ENCODE results near the gene GLRA3. TPM values are rescaled to one million over a fixed set of nuclear protein-coding genes. Genes with fewer than 3 reads are reported as not detected.

Gene GLRA3
- total and polyA plus RNA-seq, 2 donors (not counting 3 experiments of a cell fraction or from before 2014, with no cell fraction given), result not detected

DNA sequence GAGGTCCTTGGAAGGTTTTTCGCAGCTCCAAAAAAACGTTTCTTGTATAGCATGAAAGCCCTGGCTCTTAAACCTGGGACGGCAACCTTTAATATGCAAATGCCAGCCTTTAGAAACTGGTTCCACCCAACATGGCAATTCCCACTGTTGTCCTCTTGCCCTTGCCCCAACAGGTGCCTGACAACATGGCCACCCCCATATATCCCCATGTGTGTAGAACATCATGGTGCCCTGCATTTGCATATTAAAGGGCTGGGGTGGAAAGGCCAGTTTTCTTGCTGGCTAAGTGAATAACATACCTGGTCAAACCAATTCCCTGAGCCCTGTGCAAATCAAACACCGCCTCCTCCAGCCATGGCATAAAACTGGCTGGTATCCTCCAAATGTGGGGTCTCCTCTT lies 26.0 kb upstream of the GLRA3 start:
- Histone ChIP-seq H3K4me1 (ENCODE audit: control insufficient read depth, extremely low read depth, insufficient read depth, low read length) (no peaks in the 10 kb centered on the region), H2AFZ (ENCODE audit: low read depth, low read length) (no peak overlapping the region), H3K9ac (replicated peaks; ENCODE audit: extremely low read depth, insufficient read depth, low read length) (no peak overlapping the region), H3K9me1 (replicated peaks; ENCODE audit: control insufficient read depth, extremely low read depth, insufficient read depth, low read length) (no peaks in the 10 kb centered on the region), H3K36me3 (ENCODE audit: control insufficient read depth in 2 of 2, extremely low read depth in 1 of 2, insufficient read depth in 2 of 2, low read length in 2 of 2) (no peaks in the 10 kb centered on the region), H4K20me1 (replicated peaks; ENCODE audit: control insufficient read depth, extremely low read depth, insufficient read depth, low read length) (no peaks in the 10 kb centered on the region), H3K4me3 (replicated peaks in 1 of 3; ENCODE audit: insufficient read depth in 1 of 3, low read depth in 1 of 3, low read length in 3 of 3) (no peak overlapping the region), H3K79me2 (ENCODE audit: control insufficient read depth, insufficient read depth, low read length) (no peaks in the 10 kb centered on the region), H3K4me2 (ENCODE audit: insufficient read depth, low read length) (no peak overlapping the region), H3K27ac (ENCODE audit: insufficient read depth, low read depth, low read length) (no peak overlapping the region), H3K9me3 (replicated peaks; ENCODE audit: control insufficient read depth, insufficient read depth, low read length) (no peaks in the 10 kb centered on the region), H3K27me3 (ENCODE audit: control insufficient read depth in 2 of 2, insufficient read depth in 2 of 2, low read length in 2 of 2) (no peaks in the 10 kb centered on the region)
- TF ChIP-seq MYC (IDR thresholded peaks at IDR 0.05; ENCODE audit: low read depth, low read length) (no peak), JUN (IDR thresholded peaks at IDR 0.05; ENCODE audit: borderline replicate concordance, insufficient read depth, insufficient read length, low read depth) (no peak), POLR2AphosphoS5 (IDR thresholded peaks at IDR 0.05; ENCODE audit: insufficient read depth, low read depth, low read length) (no peak), GATA2 (IDR thresholded peaks at IDR 0.05; ENCODE audit: insufficient read depth, insufficient read length, low read depth, low read length) (no peak), POLR2A (IDR thresholded peaks at IDR 0.05; ENCODE audit: low read depth, low read length) (no peak), EZH2 (IDR thresholded peaks at IDR 0.05; ENCODE audit: borderline replicate concordance, low read depth, low read length, severe bottlenecking) (no peak), FOS (IDR thresholded peaks at IDR 0.05; ENCODE audit: borderline replicate concordance, insufficient read depth, low read length) (no peak)
- TF ChIP-seq, protein P1, sequence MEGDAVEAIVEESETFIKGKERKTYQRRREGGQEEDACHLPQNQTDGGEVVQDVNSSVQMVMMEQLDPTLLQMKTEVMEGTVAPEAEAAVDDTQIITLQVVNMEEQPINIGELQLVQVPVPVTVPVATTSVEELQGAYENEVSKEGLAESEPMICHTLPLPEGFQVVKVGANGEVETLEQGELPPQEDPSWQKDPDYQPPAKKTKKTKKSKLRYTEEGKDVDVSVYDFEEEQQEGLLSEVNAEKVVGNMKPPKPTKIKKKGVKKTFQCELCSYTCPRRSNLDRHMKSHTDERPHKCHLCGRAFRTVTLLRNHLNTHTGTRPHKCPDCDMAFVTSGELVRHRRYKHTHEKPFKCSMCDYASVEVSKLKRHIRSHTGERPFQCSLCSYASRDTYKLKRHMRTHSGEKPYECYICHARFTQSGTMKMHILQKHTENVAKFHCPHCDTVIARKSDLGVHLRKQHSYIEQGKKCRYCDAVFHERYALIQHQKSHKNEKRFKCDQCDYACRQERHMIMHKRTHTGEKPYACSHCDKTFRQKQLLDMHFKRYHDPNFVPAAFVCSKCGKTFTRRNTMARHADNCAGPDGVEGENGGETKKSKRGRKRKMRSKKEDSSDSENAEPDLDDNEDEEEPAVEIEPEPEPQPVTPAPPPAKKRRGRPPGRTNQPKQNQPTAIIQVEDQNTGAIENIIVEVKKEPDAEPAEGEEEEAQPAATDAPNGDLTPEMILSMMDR (IDR thresholded peaks at IDR 0.05; ENCODE audit: extremely low read depth in 1 of 2, insufficient read depth in 1 of 2, low read depth in 1 of 2, low read length in 2 of 2), result no peak
- TF ChIP-seq, protein P2, sequence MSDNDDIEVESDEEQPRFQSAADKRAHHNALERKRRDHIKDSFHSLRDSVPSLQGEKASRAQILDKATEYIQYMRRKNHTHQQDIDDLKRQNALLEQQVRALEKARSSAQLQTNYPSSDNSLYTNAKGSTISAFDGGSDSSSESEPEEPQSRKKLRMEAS (IDR thresholded peaks at IDR 0.05; ENCODE audit: insufficient read depth, insufficient read length), result no peak
- ChIA-PET CTCF (no interaction called here), POLR2A (no interaction called here)
- FAIRE-seq (no peak), DNase-seq (ENCODE audit: low read depth, low spot score) (no peak)
- dilution Hi-C loops (cut with MboI; ENCODE audit: extremely low pct_ligation_motif_present, low sequenced_read_pairs), result no loop called here
- BruUV-seq (replicated peaks), result no TSS peak
- intact Hi-C loops (cut with micrococcal nuclease), result no loop called here
